Stimulated activated naive CD8-positive, alpha-beta T cell treated with anti-CD3 and anti-CD28 coated beads, Interleukin-15, amount 100 ng/mL, for 72 hours (primary cell): ENCODE measurements around the gene ZBTB22.
"Not testable (repeated sequence)": the region's sequence is repeated elsewhere in the genome, so short reads cannot be mapped to it uniquely, and the experiment has no call there.

Source experiments
- ATAC-seq: fragments of 150-1000 bp; cut with Tn5 transposase; 2 replicates; pipeline ENCODE4 v1.10.0; 2021; ENCODE audit warnings: mild to moderate bottlenecking, moderate library complexity
- DNase-seq, 2 donors: peaks; one replicate each; pipeline ENCODE4 v3.0.0; 2021 to 2022
- H3K27ac Mint-ChIP-seq, 2 donors: one replicate each; pipeline ENCODE4 v1.8.0; 2022; ENCODE audit warnings: mild to moderate bottlenecking in 2 of 2, mixed read lengths in 2 of 2, moderate library complexity in 2 of 2
- H3K27me3 Mint-ChIP-seq: one replicate; pipeline ENCODE4 v1.8.0; 2022; ENCODE audit warnings: mixed read lengths
- H3K4me1 Mint-ChIP-seq: one replicate; pipeline ENCODE4 v1.8.0; 2022; ENCODE audit warnings: mild to moderate bottlenecking, mixed read lengths
- H3K4me3 Mint-ChIP-seq, 2 donors: one replicate each; pipeline ENCODE4 v1.8.0; 2022; ENCODE audit warnings: mild to moderate bottlenecking in 2 of 2, mixed read lengths in 2 of 2, moderate library complexity in 1 of 2
- H3K9me3 Mint-ChIP-seq, 2 donors: one replicate each; pipeline ENCODE4 v1.8.0; 2022; ENCODE audit warnings: mixed read lengths in 2 of 2

ZBTB22 gene

DNA sequence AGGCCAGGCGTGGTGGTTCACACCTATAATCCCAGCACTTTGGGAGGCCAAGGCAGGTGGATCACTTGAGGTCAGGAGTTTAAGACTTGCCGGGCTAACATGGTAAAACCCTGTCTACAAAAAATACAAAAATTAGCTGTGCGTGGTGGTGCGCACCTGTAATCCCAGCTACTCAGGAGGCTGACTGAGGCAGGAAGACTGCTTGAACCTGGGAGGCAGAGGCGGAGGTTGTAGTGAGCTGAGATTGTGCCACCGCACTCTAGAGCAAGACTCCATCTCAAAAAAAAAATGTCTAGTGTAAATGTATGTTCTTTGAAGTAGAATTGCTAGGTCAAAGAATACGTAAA is 26.0 kb upstream of the ZBTB22 start:
- not testable (repeated sequence) for H3K9me3 Mint-ChIP-seq, DNase-seq, H3K27me3 Mint-ChIP-seq, H3K27ac Mint-ChIP-seq
- Mint-ChIP-seq H3K4me3 (peak overlapping the region; percentile 51 to 73), H3K4me1 (peaks cover 25% of the 10 kb centered on the region)
- ATAC-seq: peak; percentile 3

DNA sequence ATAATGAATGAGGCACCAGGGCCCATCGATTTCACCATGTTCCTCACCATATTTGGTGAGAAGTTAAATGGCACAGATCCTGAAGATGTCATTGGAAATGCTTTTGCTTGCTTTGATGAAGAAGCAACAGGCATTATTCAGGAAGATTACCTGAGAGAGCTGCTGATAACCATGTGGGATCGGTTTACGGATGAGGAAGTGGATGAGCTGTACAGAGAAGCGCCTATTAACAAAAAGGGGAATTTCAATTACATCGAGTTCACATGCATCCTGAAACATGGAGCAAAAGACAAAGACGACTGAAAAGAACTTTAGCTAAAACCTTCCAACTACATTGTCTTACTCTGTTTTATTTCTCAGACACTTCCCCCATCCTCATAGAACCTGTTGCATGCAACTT is 21.6 kb upstream of the ZBTB22 start:
- H3K27ac Mint-ChIP-seq: no peak overlapping the region
- peaks cover 17% of the 10 kb centered on the region for H3K4me1 Mint-ChIP-seq
- no peak overlapping the region for H3K4me3 Mint-ChIP-seq
- no peaks in the 10 kb centered on the region for H3K9me3 Mint-ChIP-seq
- ATAC-seq (no peak), DNase-seq (no peak)
- H3K27me3 Mint-ChIP-seq: no peaks in the 10 kb centered on the region

- Mint-ChIP-seq H3K27ac (no peak overlapping the region), H3K4me1 (peaks cover 24% of the 10 kb centered on the region), H3K9me3 (no peaks in the 10 kb centered on the region), H3K27me3 (no peaks in the 10 kb centered on the region), H3K4me3 (no peak overlapping the region)
- DNase-seq: no peak
- no peak for ATAC-seq
These were observed 19.0 kb upstream of the ZBTB22 start for GRCh38 chr6:33336495-33336894.

GRCh38 chr6:33335916-33336315 is 18.4 kb upstream of the ZBTB22 start:
- no peak for ATAC-seq
- Mint-ChIP-seq H3K4me3 (no peak overlapping the region), H3K4me1 (peaks cover 30% of the 10 kb centered on the region), H3K27me3 (no peaks in the 10 kb centered on the region), H3K9me3 (no peaks in the 10 kb centered on the region), H3K27ac (no peak overlapping the region)
- no peak for DNase-seq

DNA sequence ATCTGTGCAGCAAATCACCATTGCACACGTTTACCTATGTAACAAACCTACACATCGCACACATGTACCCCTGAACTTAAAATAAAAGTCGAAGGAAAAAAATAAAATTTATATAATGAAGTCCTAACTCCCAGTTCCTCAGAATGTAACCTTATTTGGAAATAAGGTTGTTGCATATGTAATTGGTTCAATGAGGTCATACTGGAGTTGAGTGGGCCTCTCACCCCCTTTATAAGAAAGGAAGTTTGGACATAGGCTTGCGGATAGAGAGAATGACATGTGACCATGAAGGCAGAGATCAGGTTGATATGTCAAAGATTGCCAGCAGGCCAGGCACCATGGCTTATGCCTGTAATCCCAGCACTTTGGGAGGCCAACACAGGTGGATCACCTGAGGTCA is 16.1 kb upstream of the ZBTB22 start:
- Mint-ChIP-seq H3K9me3 (no peaks in the 10 kb centered on the region), H3K27me3 (no peaks in the 10 kb centered on the region), H3K27ac (peak overlapping the region in 1 of 2 donors; percentile 86), H3K4me3 (no peak overlapping the region), H3K4me1 (peaks cover 33% of the 10 kb centered on the region)
- DNase-seq (no peak), ATAC-seq (no peak)

DNA sequence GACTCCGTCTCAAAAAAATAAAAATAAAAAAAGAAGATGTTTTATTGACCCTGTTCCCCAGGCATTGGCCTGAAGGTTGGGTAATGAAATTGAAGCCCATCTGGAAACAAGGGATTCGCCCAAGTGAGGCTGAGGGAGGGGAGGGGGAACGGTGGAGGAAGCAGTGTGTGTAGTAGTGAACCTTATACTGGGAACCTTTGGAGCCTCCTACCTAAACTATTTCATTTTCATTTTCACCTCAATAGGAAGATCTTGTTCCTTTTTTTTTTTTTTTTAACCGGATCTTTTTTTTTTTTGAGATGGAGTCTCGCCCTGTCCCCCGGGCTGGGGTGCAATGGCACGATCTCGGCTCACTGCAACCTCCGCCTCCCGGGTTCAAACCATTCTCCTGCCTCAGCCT is 13.2 kb upstream of the ZBTB22 start:
- H3K4me3 Mint-ChIP-seq: no peak overlapping the region
- peaks cover 33% of the 10 kb centered on the region for H3K4me1 Mint-ChIP-seq
- ATAC-seq: no peak
- H3K27ac Mint-ChIP-seq: peak overlapping the region in 1 of 2 donors; percentile 19
- no peaks in the 10 kb centered on the region for H3K27me3 Mint-ChIP-seq
- DNase-seq: no peak
- H3K9me3 Mint-ChIP-seq: no peaks in the 10 kb centered on the region

DNA sequence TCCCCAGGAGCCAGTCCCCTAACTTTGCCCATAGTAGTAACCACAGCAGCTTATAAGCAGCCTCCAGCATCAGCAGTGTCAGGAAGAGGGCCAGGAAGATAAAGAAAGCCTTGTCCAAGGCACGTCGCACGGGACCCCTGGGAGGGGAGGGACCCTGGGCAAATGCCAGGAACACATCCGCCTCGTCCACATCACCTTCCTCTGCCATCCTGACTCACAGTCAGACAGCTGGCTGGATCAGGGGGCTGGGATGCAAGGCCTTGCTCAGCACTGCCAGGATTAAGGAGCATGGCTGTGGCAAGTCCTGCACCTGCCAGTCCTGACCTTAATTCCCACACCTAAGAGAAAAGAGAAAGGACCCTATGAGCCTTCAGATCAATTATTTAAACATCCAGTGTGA is 11.5 kb upstream of the ZBTB22 start:
- H3K27ac Mint-ChIP-seq: no peak overlapping the region
- H3K4me3 Mint-ChIP-seq: no peak overlapping the region
- ATAC-seq (no peak), DNase-seq (no peak)
- H3K4me1 Mint-ChIP-seq: peaks cover 33% of the 10 kb centered on the region
- no peaks in the 10 kb centered on the region for H3K9me3 Mint-ChIP-seq
- H3K27me3 Mint-ChIP-seq: no peaks in the 10 kb centered on the region

- H3K4me3 Mint-ChIP-seq: peak overlapping the region; percentile 98
These were observed 6.6 kb upstream of the ZBTB22 start for GRCh38 chr6:33324125-33324524.

DNA sequence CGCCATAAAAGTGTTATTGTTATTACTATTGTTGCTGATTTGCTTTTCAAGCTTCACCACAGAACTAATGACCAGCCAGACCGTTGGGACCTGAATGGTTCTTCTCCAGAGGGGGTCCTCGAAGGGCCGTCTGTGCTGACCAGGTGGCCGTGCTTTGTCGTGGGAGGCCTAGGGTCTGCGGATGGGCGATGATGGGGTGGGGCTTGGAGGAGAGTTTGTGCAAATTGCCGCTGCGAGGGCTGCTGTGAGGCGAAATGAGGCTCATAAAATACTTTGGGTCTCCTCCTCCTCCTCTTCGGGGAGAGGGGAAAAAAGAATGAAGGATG is 6.0 kb upstream of the ZBTB22 start:
- Mint-ChIP-seq H3K9me3 (no peaks in the 10 kb centered on the region), H3K27ac (peak overlapping the region; percentile 96 to 99), H3K27me3 (no peaks in the 10 kb centered on the region), H3K4me3 (peak overlapping the region; percentile 98), H3K4me1 (peaks cover 49% of the 10 kb centered on the region)
- no peak for ATAC-seq
- DNase-seq: no peak

More at GRCh38 chr6:33324125-33324524, 6.6 kb upstream of the ZBTB22 start:
- no peak for ATAC-seq
- peaks cover 44% of the 10 kb centered on the region for H3K4me1 Mint-ChIP-seq
- DNase-seq: no peak
- H3K27ac Mint-ChIP-seq: peak overlapping the region in 1 of 2 donors; percentile 99
- no peaks in the 10 kb centered on the region for H3K9me3 Mint-ChIP-seq
- H3K27me3 Mint-ChIP-seq: no peaks in the 10 kb centered on the region

DNA sequence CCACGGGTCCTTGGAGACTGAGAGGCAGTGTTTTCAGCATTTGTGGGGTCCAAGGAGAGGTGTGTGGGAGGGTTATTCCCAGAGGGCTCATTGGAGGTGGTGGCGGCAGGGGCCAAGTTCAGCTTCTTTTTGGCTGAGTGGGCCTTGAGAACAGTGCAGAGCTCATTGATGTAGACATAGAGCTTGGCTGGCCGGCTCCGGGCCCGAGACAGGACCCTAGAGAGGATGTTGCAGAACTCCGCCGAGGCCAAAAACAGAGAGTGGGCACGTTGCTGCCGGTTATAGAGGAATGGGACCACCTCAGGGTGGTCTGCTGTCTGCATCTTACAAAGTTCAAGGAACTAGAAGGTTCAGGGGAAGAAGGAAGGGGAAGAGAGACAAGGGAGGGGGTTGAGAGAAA is 3.7 kb upstream of the ZBTB22 start:
- Mint-ChIP-seq H3K27me3 (no peaks in the 10 kb centered on the region), H3K4me3 (peak overlapping the region; percentile 98), H3K27ac (peak overlapping the region in 1 of 2 donors; percentile 40), H3K4me1 (peaks cover 65% of the 10 kb centered on the region), H3K9me3 (no peaks in the 10 kb centered on the region)
- no peak for ATAC-seq
- DNase-seq: no peak

DNA sequence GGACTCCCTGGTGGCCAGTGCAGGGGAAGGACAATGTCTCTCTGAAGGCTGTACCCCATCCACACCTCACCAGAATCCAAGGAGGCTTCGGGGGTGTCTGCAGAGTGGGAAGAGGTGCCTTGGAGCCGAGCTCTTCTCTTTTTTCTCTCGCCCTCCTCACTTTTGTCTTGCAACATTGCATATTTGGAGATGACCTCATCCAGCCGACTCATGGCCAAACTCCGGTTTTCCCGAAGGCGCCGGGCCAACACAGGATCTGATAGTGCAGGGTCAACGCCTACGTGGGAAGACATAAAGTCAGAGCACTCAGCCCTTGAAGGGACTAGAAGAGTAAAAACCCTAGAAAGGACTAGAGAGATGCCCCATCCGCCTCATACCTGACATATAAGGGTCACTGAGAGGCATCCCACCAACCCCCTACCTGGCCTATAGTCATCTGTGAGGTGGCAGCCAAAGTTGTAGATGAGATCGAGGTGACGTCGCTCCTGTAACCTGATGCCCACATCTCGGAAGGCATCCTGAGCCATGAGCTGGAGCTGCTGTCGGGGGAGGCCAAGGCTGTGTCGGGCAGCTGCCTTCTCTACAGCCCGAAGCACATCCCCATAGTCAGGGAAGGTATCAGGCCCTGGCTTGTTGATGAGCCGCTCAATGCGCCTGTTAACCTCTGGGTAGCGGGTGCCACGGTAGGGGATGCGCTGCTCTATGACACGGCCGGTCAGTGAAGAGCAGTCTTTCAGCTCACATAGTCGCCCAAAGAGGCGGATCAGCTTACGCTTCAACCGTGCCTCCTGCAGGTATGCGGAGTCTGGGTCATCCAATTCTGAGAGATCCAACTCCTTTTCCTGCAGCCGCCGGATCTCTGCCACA is 3.0 kb upstream of the ZBTB22 start:
- H3K9me3 Mint-ChIP-seq: no peaks in the 10 kb centered on the region
- no peak overlapping the region for H3K27ac Mint-ChIP-seq
- no peak for DNase-seq
- H3K27me3 Mint-ChIP-seq: no peaks in the 10 kb centered on the region
- H3K4me1 Mint-ChIP-seq: peaks cover 72% of the 10 kb centered on the region
- no peak for ATAC-seq
- H3K4me3 Mint-ChIP-seq: peak overlapping the region; percentile 98

GRCh38 chr6:33319939-33320314 is 2.4 kb upstream of the ZBTB22 start:
- Mint-ChIP-seq H3K9me3 (no peaks in the 10 kb centered on the region), H3K4me3 (peak overlapping the region in 1 of 2 donors; percentile 27), H3K4me1 (peaks cover 78% of the 10 kb centered on the region), H3K27me3 (no peaks in the 10 kb centered on the region), H3K27ac (no peak overlapping the region)
- no peak for DNase-seq
- no peak for ATAC-seq

DNA sequence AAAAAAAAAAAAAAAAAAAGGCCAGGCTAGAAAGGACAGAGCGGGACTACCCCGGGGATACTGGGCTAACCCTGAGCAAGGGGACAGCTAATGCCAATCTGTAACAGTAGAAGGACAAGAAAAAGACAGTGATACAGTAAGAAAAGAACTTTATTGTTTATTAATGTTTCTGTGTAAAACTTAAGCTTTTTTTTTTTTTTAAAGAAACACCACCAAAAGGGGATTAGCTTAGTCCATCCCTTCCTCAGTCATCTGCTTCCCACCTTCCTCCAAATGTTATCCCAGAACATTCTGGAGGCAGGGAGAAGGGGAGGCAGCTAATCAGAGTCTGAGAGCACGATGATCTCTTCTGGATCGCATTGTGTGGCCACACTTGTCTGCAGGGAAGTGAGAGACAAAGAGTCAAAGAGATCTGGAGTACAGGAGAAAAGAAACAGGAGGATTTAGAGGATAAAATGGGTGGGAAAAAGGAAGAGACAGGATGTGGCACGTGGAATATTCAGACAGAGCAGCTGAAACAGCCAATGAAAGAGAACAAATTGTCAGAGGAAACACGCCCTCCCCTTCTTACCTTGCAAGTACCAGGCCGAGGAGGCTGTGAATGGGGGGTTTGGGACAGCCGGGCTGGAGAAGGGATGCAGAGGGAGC is 1.0 kb upstream of the ZBTB22 start:
- DNase-seq: no peak
- Mint-ChIP-seq H3K9me3 (no peaks in the 10 kb centered on the region), H3K4me1 (peaks cover 77% of the 10 kb centered on the region), H3K27ac (peak overlapping the region in 1 of 2 donors; percentile 69), H3K27me3 (no peaks in the 10 kb centered on the region), H3K4me3 (peak overlapping the region; percentile 94 to 99)
- no peak for ATAC-seq

- DNase-seq: no peak
- Mint-ChIP-seq H3K4me3 (peak overlapping the region; percentile 94 to 99), H3K9me3 (no peaks in the 10 kb centered on the region), H3K4me1 (peaks cover 79% of the 10 kb centered on the region), H3K27me3 (no peaks in the 10 kb centered on the region), H3K27ac (no peak overlapping the region)
- ATAC-seq: no peak
These were observed 200 bp downstream of the ZBTB22 start for GRCh38 chr6:33317419-33317668.

- Mint-ChIP-seq H3K4me1 (peaks cover 79% of the 10 kb centered on the region), H3K27me3 (no peaks in the 10 kb centered on the region), H3K9me3 (no peaks in the 10 kb centered on the region), H3K4me3 (peak overlapping the region; percentile 94 to 99), H3K27ac (no peak overlapping the region)
- ATAC-seq: no peak
- DNase-seq: no peak
These were observed 733 bp downstream of the ZBTB22 start for GRCh38 chr6:33316603-33317418.
